H1 (cell line): ENCODE measurements around the gene YIPF1. TPM values are rescaled to one million over a fixed set of nuclear protein-coding genes. Genes with fewer than 3 reads are reported as not detected.

Experiments used
- CTCF ChIA-PET: fragments of 300-600 bp; sonication (Branson Sonifier 250); formaldehyde crosslinking; loops from one replicate; lab custom pipeline; 2021; ENCODE audit not compliant: partially characterized antibody; lab: Charles Lee
- POLR2A ChIA-PET: fragments of 300-600 bp; sonication (Branson Sonifier 250); formaldehyde crosslinking; loops from one replicate; lab custom pipeline; 2021; ENCODE audit warnings: inconsistent platforms; ENCODE audit not compliant: partially characterized antibody; lab: Charles Lee
- DNase-seq, 2 experiments: peaks; one replicate each; pipeline versions ENCODE4 v3.0.0 to v3.0.0-alpha.2; 2010 to 2022; ENCODE audit warnings: low spot score in 2 of 2, low read depth in 1 of 2, mixed read lengths in 1 of 2
- FAIRE-seq: peaks from 2 replicates; lab custom pipeline; 2011; peaks lifted over from hg19 to GRCh38; lab: Jason Lieb, UNC
- H2AFZ ChIP-seq: 2 replicates; pipeline ENCODE4 v1.8.1; 2012; ENCODE audit warnings: low read length, inconsistent platforms
- H2AK5ac ChIP-seq: 2 replicates; pipeline ENCODE4 v1.6.1; 2013; ENCODE audit warnings: low read depth, low read length
- H2BK120ac ChIP-seq: replicated peaks from 2 replicates; pipeline ENCODE3; 2013; ENCODE audit warnings: low read depth, low read length, inconsistent platforms
- H2BK12ac ChIP-seq: 2 replicates; pipeline ENCODE4 v1.6.1; 2013; ENCODE audit warnings: low read depth, low read length
- H2BK15ac ChIP-seq: 2 replicates; pipeline ENCODE4 v1.6.1; 2013; ENCODE audit warnings: low read length
- H2BK20ac ChIP-seq: 2 replicates; pipeline ENCODE4 v1.6.1; 2013; ENCODE audit warnings: low read length
- H2BK5ac ChIP-seq: 2 replicates; pipeline ENCODE4 v1.6.1; 2013; ENCODE audit warnings: low read depth, low read length
- H3K14ac ChIP-seq: 2 replicates; pipeline ENCODE4 v1.6.1; 2013; ENCODE audit warnings: inconsistent platforms; ENCODE audit not compliant: insufficient read length
- H3K18ac ChIP-seq: 2 replicates; pipeline ENCODE4 v1.6.1; 2013; ENCODE audit warnings: low read length; ENCODE audit errors: extremely low read depth
- H3K23ac ChIP-seq: 2 replicates; pipeline ENCODE4 v1.6.1; 2013; ENCODE audit warnings: inconsistent platforms; ENCODE audit not compliant: insufficient read length
- H3K23me2 ChIP-seq: 2 replicates; pipeline ENCODE4 v1.6.1; 2013; ENCODE audit warnings: low read depth, low read length
- H3K27ac ChIP-seq: 2 replicates; pipeline ENCODE4 v1.6.1; 2011; ENCODE audit warnings: low read depth, low read length, inconsistent platforms
- H3K27me3 ChIP-seq, 4 experiments: replicated peaks in 1 of 4; 1 replicate in 1 of 4; 2 replicates in 3 of 4; pipeline versions ENCODE4 v1.6.1 to v1.8.1; 2011 to 2013; ENCODE audit warnings: low read length in 3 of 4, mild to moderate bottlenecking in 3 of 4, inconsistent platforms in 2 of 4, mixed read lengths in 2 of 4, moderate library complexity in 1 of 4; ENCODE audit not compliant: control insufficient read depth in 3 of 4, insufficient read depth in 3 of 4; ENCODE audit errors: extremely low read depth in 1 of 4
- H3K36me3 ChIP-seq, 4 experiments: 2 replicates each; pipeline versions ENCODE4 v1.6.1 to v1.8.1; 2011 to 2013; ENCODE audit warnings: mild to moderate bottlenecking in 4 of 4, low read length in 3 of 4, moderate library complexity in 2 of 4, control low read depth in 1 of 4, inconsistent platforms in 1 of 4; ENCODE audit not compliant: insufficient read depth in 4 of 4, control insufficient read depth in 2 of 4
- H3K4ac ChIP-seq: replicated peaks from 2 replicates; pipeline ENCODE3; 2013; ENCODE audit warnings: low read length, low read depth, mixed read lengths, inconsistent platforms; ENCODE audit not compliant: insufficient read length
- H3K4me1 ChIP-seq, 4 experiments: replicated peaks in 1 of 4; 1 replicate in 1 of 4; 2 replicates in 3 of 4; pipeline versions ENCODE4 v1.6.1 to v1.8.1; 2011 to 2013; ENCODE audit warnings: low read length in 3 of 4, inconsistent platforms in 2 of 4, mixed read lengths in 1 of 4; ENCODE audit not compliant: insufficient read depth in 4 of 4, control insufficient read depth in 3 of 4
- H3K4me2 ChIP-seq, 2 experiments: 2 replicates each; pipeline versions ENCODE4 v1.6.1 to v1.8.1; 2011 to 2013; ENCODE audit warnings: low read depth in 2 of 2, low read length in 2 of 2, control low read depth in 1 of 2, inconsistent platforms in 1 of 2, mild to moderate bottlenecking in 1 of 2; ENCODE audit not compliant: insufficient read depth in 1 of 2
- H3K4me3 ChIP-seq, 4 experiments: fragments of 200-600, 300-600 bp in 1 of 4; sonication (generic), shearing (Covaris generic), sonication (Bioruptor Twin) in 1 of 4; 2 replicates each; pipeline versions ENCODE4 v1.5.1 to v1.8.1; 2011 to 2016; ENCODE audit warnings: low read length in 4 of 4, low read depth in 3 of 4, control low read depth in 2 of 4, inconsistent platforms in 2 of 4, mild to moderate bottlenecking in 2 of 4, mixed read lengths in 1 of 4, moderate library complexity in 1 of 4; ENCODE audit not compliant: insufficient read depth in 2 of 4; ENCODE audit errors: extremely low read depth in 1 of 4
- H3K56ac ChIP-seq: replicated peaks from 2 replicates; pipeline ENCODE3; 2013; ENCODE audit warnings: low read depth, mild to moderate bottlenecking, mixed read lengths, low read length, inconsistent platforms; ENCODE audit not compliant: insufficient read length
- H3K79me1 ChIP-seq: 2 replicates; pipeline ENCODE4 v1.6.1; 2013; ENCODE audit warnings: low read depth, low read length, control low read depth
- H3K79me2 ChIP-seq, 2 experiments: 2 replicates each; pipeline versions ENCODE4 v1.6.1 to v1.8.1; 2012 to 2013; ENCODE audit warnings: low read length in 2 of 2, mild to moderate bottlenecking in 2 of 2, inconsistent platforms in 1 of 2; ENCODE audit not compliant: insufficient read depth in 2 of 2, control insufficient read depth in 1 of 2
- H3K9ac ChIP-seq, 4 experiments: replicated peaks in 1 of 4; 1 replicate in 1 of 4; 2 replicates in 3 of 4; pipeline versions ENCODE4 v1.6.1 to v1.8.1; 2011 to 2013; ENCODE audit warnings: low read depth in 3 of 4, low read length in 3 of 4, control low read depth in 2 of 4, mild to moderate bottlenecking in 2 of 4, moderate library complexity in 2 of 4, inconsistent platforms in 1 of 4; ENCODE audit errors: extremely low read depth in 1 of 4
- H3K9me3 ChIP-seq, 2 experiments: 2 replicates each; pipeline versions ENCODE4 v1.6.1 to v1.8.1; 2012 to 2013; ENCODE audit warnings: mild to moderate bottlenecking in 2 of 2, moderate library complexity in 2 of 2, control low read depth in 1 of 2, inconsistent platforms in 1 of 2, low read depth in 1 of 2, low read length in 1 of 2, mixed read lengths in 1 of 2; ENCODE audit not compliant: insufficient read depth in 2 of 2
- H4K20me1 ChIP-seq, 2 experiments: replicated peaks in 1 of 2; 2 replicates each; pipeline versions ENCODE3 to v1.8.1; 2011 to 2013; ENCODE audit warnings: inconsistent platforms in 2 of 2, low read length in 2 of 2, mild to moderate bottlenecking in 1 of 2; ENCODE audit not compliant: insufficient read depth in 2 of 2, control insufficient read depth in 1 of 2
- H4K5ac ChIP-seq: 2 replicates; pipeline ENCODE4 v1.6.1; 2013; ENCODE audit warnings: low read length, low read depth, mixed read lengths, inconsistent platforms; ENCODE audit not compliant: insufficient read length
- H4K8ac ChIP-seq: 2 replicates; pipeline ENCODE4 v1.8.0; 2013; ENCODE audit warnings: mild to moderate bottlenecking, moderate library complexity, low read length, inconsistent platforms; ENCODE audit not compliant: insufficient read depth; ENCODE audit errors: extremely low read depth
- H4K91ac ChIP-seq: replicated peaks from 2 replicates; pipeline ENCODE3; 2013; ENCODE audit warnings: low read length, mixed read lengths, inconsistent platforms; ENCODE audit not compliant: insufficient read length
- RAD21 ChIP-seq, 2 experiments: IDR thresholded peaks in 1 of 2; conservative IDR thresholded peaks in 1 of 2; 2 replicates each; pipeline ENCODE4 v1.6.1; 2011; ENCODE audit warnings: low read depth in 2 of 2, low read length in 2 of 2, improper control_type of control experiment in 1 of 2, inconsistent platforms in 1 of 2, mild to moderate bottlenecking in 1 of 2, moderate library complexity in 1 of 2
- SAP30 ChIP-seq: fragments of 300-600 bp; sonication (generic); IDR thresholded peaks from 2 replicates; pipeline ENCODE4 v1.7.1; 2012; ENCODE audit warnings: low read length, moderate library complexity, mild to moderate bottlenecking, inconsistent platforms; ENCODE audit not compliant: insufficient read depth, insufficient replicate concordance
- WGBS, 2 experiments: shearing (Covaris generic) in 1 of 2; methylation state at CpG; one replicate each; pipeline versions ENCODE4 v1.1.6 to v1.1.7; 2013 to 2015; ENCODE audit warnings: low lambda C conversion rate in 2 of 2, mixed read lengths in 2 of 2, inconsistent platforms in 1 of 2, low coverage in 1 of 2, missing lambda C conversion rate in 1 of 2; ENCODE audit not compliant: insufficient replicate concordance in 2 of 2, insufficient coverage in 1 of 2, insufficient read length in 1 of 2; ENCODE audit errors: extremely low coverage in 1 of 2, missing lambda C conversion rate in 1 of 2; 5-methylcytosine and 5-hydroxymethylcytosine counted together
- polyA plus RNA-seq, 7 experiments: library from polyadenylated mRNA; depleted of rRNA in 3 of 7; stranded (reverse) in 5 of 7; unstranded in 2 of 7; fragments of >200 nt in 5 of 7; fragments of 200-250 nt in 2 of 7; gene quantifications; 1 replicate in 5 of 7; 2 replicates in 1 of 7; 4 replicates in 1 of 7; pipeline versions ENCODE4 v1.2.1 to v1.2.3, GENCODE V29; 2011 to 2013; ENCODE audit warnings: missing spikeins in 2 of 7, mixed read lengths in 2 of 7
- total RNA-seq: library from RNA; stranded (reverse); fragmentation: NEBNext Ultra II Directional; extraction: Animal tissue kit (Norgen Biotek cat#: 25700); gene quantifications from 2 replicates; pipeline ENCODE4 v1.2.1, GENCODE V29; 2021
- TF ChIP-seq, protein P1 (sequence below), 3 experiments: IDR thresholded peaks; 1 replicate in 2 of 3; 2 replicates in 1 of 3; pipeline versions ENCODE4 v1.5.1 to v1.6.1; 2011; ENCODE audit warnings: low read length in 3 of 3, mild to moderate bottlenecking in 3 of 3, inconsistent platforms in 2 of 3, low read depth in 1 of 3, moderate library complexity in 1 of 3; ENCODE audit not compliant: insufficient read depth in 1 of 3; ENCODE audit errors: control extremely low read depth in 1 of 3

The YIPF1 gene
- total and polyA plus RNA-seq, 2 of the 8 experiments (the other 6 are each of a cell fraction or from before 2014, with no cell fraction given): 31.8 to 53.7 TPM

DNA sequence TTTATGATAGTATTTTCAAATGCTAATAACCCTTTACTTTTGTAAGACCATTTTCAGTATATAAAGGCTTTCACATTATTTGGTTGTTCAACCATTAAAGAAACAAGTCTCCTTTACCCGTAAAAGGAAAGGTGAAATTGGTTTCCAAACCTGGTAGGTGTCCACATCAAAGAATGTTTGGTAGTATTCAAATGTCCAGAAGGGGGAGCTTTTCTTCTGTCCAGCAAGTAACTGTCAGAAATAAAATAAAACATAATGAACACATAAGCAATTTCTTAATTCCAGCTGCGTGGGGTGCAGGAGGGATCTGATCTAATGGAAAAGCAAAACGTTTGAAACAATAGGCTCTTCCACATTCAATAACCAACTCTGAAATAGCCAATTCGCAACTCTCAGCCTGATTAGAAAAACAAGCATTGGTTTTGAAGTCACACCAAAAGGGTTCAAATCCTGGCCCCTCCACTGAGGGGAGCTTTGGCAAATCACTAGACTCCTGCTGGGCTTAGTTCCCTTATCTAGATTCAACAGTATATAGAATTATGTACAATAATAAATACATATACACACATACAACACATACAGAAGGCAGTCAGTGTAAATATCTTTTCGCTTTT lies 11.0 kb downstream of the YIPF1 start:
- no peak overlapping the region for H2BK15ac ChIP-seq
- no peaks in the 10 kb centered on the region for H4K20me1 ChIP-seq
- no peak overlapping the region for H2BK12ac ChIP-seq
- H2BK5ac ChIP-seq: no peak overlapping the region
- H3K27me3 ChIP-seq: no peaks in the 10 kb centered on the region
- no peak overlapping the region for H3K4me3 ChIP-seq
- H3K27ac ChIP-seq: no peak overlapping the region
- H4K5ac ChIP-seq: no peak overlapping the region
- H3K4ac ChIP-seq: no peak overlapping the region
- no peak overlapping the region for H4K8ac ChIP-seq
- FAIRE-seq: no peak
- no peaks in the 10 kb centered on the region for H3K4me1 ChIP-seq
- H3K4me2 ChIP-seq: no peak overlapping the region
- CTCF ChIA-PET: interaction anchor here (0.6 to 6.8 kb wide), 33 partner anchors 8 to 954 kb away, joined by 3 to 112 read pairs (median 4); partner anchors contain the start of genes IFT25, LRRC42 and YIPF1
- H2BK120ac ChIP-seq: no peak overlapping the region
- no peak overlapping the region for H3K9ac ChIP-seq
- H3K56ac ChIP-seq: no peak overlapping the region
- H2BK20ac ChIP-seq: no peak overlapping the region
- no peak overlapping the region for H3K14ac ChIP-seq
- no peak overlapping the region for H2AFZ ChIP-seq
- POLR2A ChIA-PET: interaction anchor here (1.0 kb wide), 2 partner anchors 15 to 18 kb away, joined by 3 to 4 read pairs; partner anchors contain the start of gene DIO1
- no peak overlapping the region for H3K18ac ChIP-seq
- TF ChIP-seq, protein P1, sequence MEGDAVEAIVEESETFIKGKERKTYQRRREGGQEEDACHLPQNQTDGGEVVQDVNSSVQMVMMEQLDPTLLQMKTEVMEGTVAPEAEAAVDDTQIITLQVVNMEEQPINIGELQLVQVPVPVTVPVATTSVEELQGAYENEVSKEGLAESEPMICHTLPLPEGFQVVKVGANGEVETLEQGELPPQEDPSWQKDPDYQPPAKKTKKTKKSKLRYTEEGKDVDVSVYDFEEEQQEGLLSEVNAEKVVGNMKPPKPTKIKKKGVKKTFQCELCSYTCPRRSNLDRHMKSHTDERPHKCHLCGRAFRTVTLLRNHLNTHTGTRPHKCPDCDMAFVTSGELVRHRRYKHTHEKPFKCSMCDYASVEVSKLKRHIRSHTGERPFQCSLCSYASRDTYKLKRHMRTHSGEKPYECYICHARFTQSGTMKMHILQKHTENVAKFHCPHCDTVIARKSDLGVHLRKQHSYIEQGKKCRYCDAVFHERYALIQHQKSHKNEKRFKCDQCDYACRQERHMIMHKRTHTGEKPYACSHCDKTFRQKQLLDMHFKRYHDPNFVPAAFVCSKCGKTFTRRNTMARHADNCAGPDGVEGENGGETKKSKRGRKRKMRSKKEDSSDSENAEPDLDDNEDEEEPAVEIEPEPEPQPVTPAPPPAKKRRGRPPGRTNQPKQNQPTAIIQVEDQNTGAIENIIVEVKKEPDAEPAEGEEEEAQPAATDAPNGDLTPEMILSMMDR (IDR thresholded peaks at IDR 0.05; ENCODE audit: control extremely low read depth in 1 of 3, insufficient read depth in 1 of 3, low read depth in 1 of 3, low read length in 3 of 3): peak in 2 of 3 experiments; percentile 41 to 56; a peak in 2 of 4 replicates
- TF ChIP-seq RAD21 (IDR thresholded peaks at IDR 0.05 in 1 of 2, conservative IDR thresholded peaks at IDR 0.05 in 1 of 2; ENCODE audit: low read depth in 2 of 2, low read length in 2 of 2) (peak; percentile 53 to 55), SAP30 (no peak)
- H3K23ac ChIP-seq: no peak overlapping the region
- no peaks in the 10 kb centered on the region for H3K9me3 ChIP-seq
- no peak overlapping the region for H4K91ac ChIP-seq
- H2AK5ac ChIP-seq: no peak overlapping the region
- WGBS, 2 experiments: 74% methylated on average over 5 of the region's 5 CpGs; no CpG with 5 or more reads in 1 of the 2 experiments
- H3K36me3 ChIP-seq: peaks cover 0 to 21% (median 9%) of the 10 kb centered on the region in 4 experiments; a peak in 5 of 8 replicates
- H3K79me1 ChIP-seq: no peaks in the 10 kb centered on the region
- H3K79me2 ChIP-seq: no peaks in the 10 kb centered on the region
- no peaks in the 10 kb centered on the region for H3K23me2 ChIP-seq
- no peak for DNase-seq
